ENCODE data around the gene MPST.

MPST gene

GRCh38 chr22:37059876-37060449 is 40.4 kb downstream of the MPST start:
- H3K27me3 ChIP-seq (ENCODE audit: insufficient read depth, low read length, poor library complexity, severe bottlenecking): no peaks in the 10 kb centered on the region

GRCh38 chr22:37060801-37061610 is 41.5 kb downstream of the MPST start:
- Histone ChIP-seq H2AFZ (ENCODE audit: low read length) (no peak overlapping the region), H3K4me3 (ENCODE audit: low read length, poor library complexity, severe bottlenecking) (no peak overlapping the region), H3K4me2 (ENCODE audit: low read depth, low read length, poor library complexity, severe bottlenecking) (no peak overlapping the region), H3K27me3 (ENCODE audit: insufficient read depth, low read length, poor library complexity, severe bottlenecking) (no peaks in the 10 kb centered on the region), H3K9me2 (replicated peaks; ENCODE audit: low read depth, low read length) (no peaks in the 10 kb centered on the region), H3K9ac (ENCODE audit: low read depth, low read length, poor library complexity, severe bottlenecking) (no peak overlapping the region), H3K79me2 (ENCODE audit: insufficient read depth, low read length) (no peaks in the 10 kb centered on the region), H3K36me3 (ENCODE audit: insufficient read depth, low read length) (no peaks in the 10 kb centered on the region), H4K20me1 (ENCODE audit: insufficient read depth, low read length, poor library complexity, severe bottlenecking) (no peaks in the 10 kb centered on the region), H3K9me3 (ENCODE audit: insufficient read depth, low read depth, low read length) (no peaks in the 10 kb centered on the region), H3F3A (ENCODE audit: low read depth) (no peaks in the 10 kb centered on the region), H3K4me1 (ENCODE audit: insufficient read depth, low read length, poor library complexity, severe bottlenecking) (peaks cover 6% of the 10 kb centered on the region)
- no peak for TF ChIP-seq CTCF (conservative IDR thresholded peaks at IDR 0.05; ENCODE audit: low read length)
- TF ChIP-seq EZH2phosphoT487 (IDR thresholded peaks at IDR 0.05; ENCODE audit: borderline replicate concordance): no peak

More at GRCh38 chr22:37059876-37060449, 40.4 kb downstream of the MPST start:
- H3K9me3 ChIP-seq (ENCODE audit: insufficient read depth, low read depth, low read length): no peaks in the 10 kb centered on the region
- peaks cover 6% of the 10 kb centered on the region for H3K4me1 ChIP-seq (ENCODE audit: insufficient read depth, low read length, poor library complexity, severe bottlenecking)
- no peaks in the 10 kb centered on the region for H4K20me1 ChIP-seq (ENCODE audit: insufficient read depth, low read length, poor library complexity, severe bottlenecking)
- H3K36me3 ChIP-seq (ENCODE audit: insufficient read depth, low read length): no peaks in the 10 kb centered on the region
- H3K4me3 ChIP-seq (ENCODE audit: low read length, poor library complexity, severe bottlenecking): no peak overlapping the region
- no peak overlapping the region for H3K9ac ChIP-seq (ENCODE audit: low read depth, low read length, poor library complexity, severe bottlenecking)
- H3F3A ChIP-seq (ENCODE audit: low read depth): no peaks in the 10 kb centered on the region
- no peaks in the 10 kb centered on the region for H3K9me2 ChIP-seq (replicated peaks; ENCODE audit: low read depth, low read length)
- no peaks in the 10 kb centered on the region for H3K79me2 ChIP-seq (ENCODE audit: insufficient read depth, low read length)
- TF ChIP-seq CTCF (conservative IDR thresholded peaks at IDR 0.05; ENCODE audit: low read length) (no peak), EZH2phosphoT487 (IDR thresholded peaks at IDR 0.05; ENCODE audit: borderline replicate concordance) (no peak)
- no peak overlapping the region for H3K4me2 ChIP-seq (ENCODE audit: low read depth, low read length, poor library complexity, severe bottlenecking)
- no peak overlapping the region for H2AFZ ChIP-seq (ENCODE audit: low read length)

GRCh38 chr22:37061611-37062375 is 42.3 kb downstream of the MPST start:
- Histone ChIP-seq H3K4me3 (ENCODE audit: low read length, poor library complexity, severe bottlenecking) (no peak overlapping the region), H3K79me2 (ENCODE audit: insufficient read depth, low read length) (no peaks in the 10 kb centered on the region), H3K9me3 (ENCODE audit: insufficient read depth, low read depth, low read length) (no peaks in the 10 kb centered on the region), H3K4me2 (ENCODE audit: low read depth, low read length, poor library complexity, severe bottlenecking) (no peak overlapping the region), H4K20me1 (ENCODE audit: insufficient read depth, low read length, poor library complexity, severe bottlenecking) (no peaks in the 10 kb centered on the region), H3K4me1 (ENCODE audit: insufficient read depth, low read length, poor library complexity, severe bottlenecking) (peaks cover 6% of the 10 kb centered on the region), H2AFZ (ENCODE audit: low read length) (no peak overlapping the region), H3K9me2 (replicated peaks; ENCODE audit: low read depth, low read length) (no peaks in the 10 kb centered on the region), H3F3A (ENCODE audit: low read depth) (no peaks in the 10 kb centered on the region), H3K9ac (ENCODE audit: low read depth, low read length, poor library complexity, severe bottlenecking) (no peak overlapping the region), H3K27me3 (ENCODE audit: insufficient read depth, low read length, poor library complexity, severe bottlenecking) (no peaks in the 10 kb centered on the region), H3K36me3 (ENCODE audit: insufficient read depth, low read length) (no peaks in the 10 kb centered on the region)
- no peak for TF ChIP-seq CTCF (conservative IDR thresholded peaks at IDR 0.05; ENCODE audit: low read length)
- no peak for TF ChIP-seq EZH2phosphoT487 (IDR thresholded peaks at IDR 0.05; ENCODE audit: borderline replicate concordance)

Data from Loucy (cell line).